GM21717 (cell line): ENCODE results near the gene JSRP1.

Experiments
- ATAC-seq: cut with Tn5 transposase; IDR thresholded peaks from one replicate; pipeline ENCODE4 v1.9.1; 2021; ENCODE audit warnings: mild to moderate bottlenecking, moderate library complexity; ENCODE audit not compliant: unreplicated experiment

Gene JSRP1

GRCh38 chr19:2255982-2256685 lies at the start of gene JSRP1:
Gene JSRP1, minus strand, starts transcription at chr19:2256417. Its CDS starts 1,103 bp downstream, at chr19:2255314.
- no peak for ATAC-seq

GRCh38 chr19:2305452-2306280 lies 49.4 kb upstream of the JSRP1 start:
- ATAC-seq = no peak

GRCh38 chr19:2303211-2303798 lies 47.1 kb upstream of the JSRP1 start:
- ATAC-seq = no peak

GRCh38 chr19:2302319-2303210 lies 46.3 kb upstream of the JSRP1 start:
- no peak for ATAC-seq

GRCh38 chr19:2300533-2300932 lies 44.3 kb upstream of the JSRP1 start:
- ATAC-seq = no peak

- no peak for ATAC-seq
Observed at GRCh38 chr19:2296141-2296540, 39.9 kb upstream of the JSRP1 start.

- no peak for ATAC-seq
Observed at GRCh38 chr19:2294687-2295335, 38.6 kb upstream of the JSRP1 start.

- ATAC-seq = no peak
Observed at GRCh38 chr19:2291185-2291751, 35.1 kb upstream of the JSRP1 start.

GRCh38 chr19:2290441-2291184 lies 34.4 kb upstream of the JSRP1 start:
- ATAC-seq = no peak

- no peak for ATAC-seq
Observed at GRCh38 chr19:2289714-2290435, 33.7 kb upstream of the JSRP1 start.

GRCh38 chr19:2288818-2289713 lies 32.8 kb upstream of the JSRP1 start:
- ATAC-seq = no peak

GRCh38 chr19:2288338-2288817 lies 32.2 kb upstream of the JSRP1 start:
- ATAC-seq = no peak

- no peak for ATAC-seq
Observed at GRCh38 chr19:2287585-2288337, 31.5 kb upstream of the JSRP1 start.

GRCh38 chr19:2286402-2287140 lies 30.4 kb upstream of the JSRP1 start:
- ATAC-seq = no peak

GRCh38 chr19:2283835-2284507 lies 27.8 kb upstream of the JSRP1 start:
- ATAC-seq = no peak

GRCh38 chr19:2282862-2283237 lies 26.6 kb upstream of the JSRP1 start:
- no peak for ATAC-seq
